ENCODE results near the gene TET1. TPM values are rescaled to one million over a fixed set of nuclear protein-coding genes. Genes with fewer than 3 reads are reported as not detected.

Gene TET1
- total and polyA plus RNA-seq, 9 of the 15 experiments (the other 6 are each of a cell fraction or from before 2014, with no cell fraction given), result 2.6 to 21.3 (median 11.6) TPM

- TF ChIP-seq, protein P1, sequence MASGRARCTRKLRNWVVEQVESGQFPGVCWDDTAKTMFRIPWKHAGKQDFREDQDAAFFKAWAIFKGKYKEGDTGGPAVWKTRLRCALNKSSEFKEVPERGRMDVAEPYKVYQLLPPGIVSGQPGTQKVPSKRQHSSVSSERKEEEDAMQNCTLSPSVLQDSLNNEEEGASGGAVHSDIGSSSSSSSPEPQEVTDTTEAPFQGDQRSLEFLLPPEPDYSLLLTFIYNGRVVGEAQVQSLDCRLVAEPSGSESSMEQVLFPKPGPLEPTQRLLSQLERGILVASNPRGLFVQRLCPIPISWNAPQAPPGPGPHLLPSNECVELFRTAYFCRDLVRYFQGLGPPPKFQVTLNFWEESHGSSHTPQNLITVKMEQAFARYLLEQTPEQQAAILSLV (tag; IDR thresholded peaks at IDR 0.05), result no peak
- TF ChIP-seq MEIS2 (IDR thresholded peaks at IDR 0.05; ENCODE audit: partially characterized antibody), result peak; percentile 93
- TF ChIP-seq FOSL1 (tag; conservative IDR thresholded peaks at IDR 0.05), result peak; percentile 77
- TF ChIP-seq JUND (IDR thresholded peaks at IDR 0.05; ENCODE audit: borderline replicate concordance, low read depth, low read length), result peak; percentile 64; the same call in 1 of the 2 replicates
- 0 out of 3 replicates have a peak, but pooled peaks have one; percentile 5 for TF ChIP-seq JUND (tag; IDR thresholded peaks at IDR 0.05; ENCODE audit: borderline replicate concordance, low read depth, low read length)
- peak; percentile 92 for TF ChIP-seq ZBTB40 (IDR thresholded peaks at IDR 0.05)
- TF ChIP-seq ZBTB40 (CRISPR knock-in tag; IDR thresholded peaks at IDR 0.05), result 0 out of 2 replicates have a peak, but pooled peaks have one; percentile 33
- TF ChIP-seq, protein P2, sequence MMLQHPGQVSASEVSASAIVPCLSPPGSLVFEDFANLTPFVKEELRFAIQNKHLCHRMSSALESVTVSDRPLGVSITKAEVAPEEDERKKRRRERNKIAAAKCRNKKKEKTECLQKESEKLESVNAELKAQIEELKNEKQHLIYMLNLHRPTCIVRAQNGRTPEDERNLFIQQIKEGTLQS (IDR thresholded peaks at IDR 0.05), result peak; percentile 61
- TF ChIP-seq, protein P2 (CRISPR knock-in tag; conservative IDR thresholded peaks at IDR 0.05), result no peak
- TF ChIP-seq ZNF707 (CRISPR knock-in tag; conservative IDR thresholded peaks at IDR 0.05), result no peak
- TF ChIP-seq, protein P3, sequence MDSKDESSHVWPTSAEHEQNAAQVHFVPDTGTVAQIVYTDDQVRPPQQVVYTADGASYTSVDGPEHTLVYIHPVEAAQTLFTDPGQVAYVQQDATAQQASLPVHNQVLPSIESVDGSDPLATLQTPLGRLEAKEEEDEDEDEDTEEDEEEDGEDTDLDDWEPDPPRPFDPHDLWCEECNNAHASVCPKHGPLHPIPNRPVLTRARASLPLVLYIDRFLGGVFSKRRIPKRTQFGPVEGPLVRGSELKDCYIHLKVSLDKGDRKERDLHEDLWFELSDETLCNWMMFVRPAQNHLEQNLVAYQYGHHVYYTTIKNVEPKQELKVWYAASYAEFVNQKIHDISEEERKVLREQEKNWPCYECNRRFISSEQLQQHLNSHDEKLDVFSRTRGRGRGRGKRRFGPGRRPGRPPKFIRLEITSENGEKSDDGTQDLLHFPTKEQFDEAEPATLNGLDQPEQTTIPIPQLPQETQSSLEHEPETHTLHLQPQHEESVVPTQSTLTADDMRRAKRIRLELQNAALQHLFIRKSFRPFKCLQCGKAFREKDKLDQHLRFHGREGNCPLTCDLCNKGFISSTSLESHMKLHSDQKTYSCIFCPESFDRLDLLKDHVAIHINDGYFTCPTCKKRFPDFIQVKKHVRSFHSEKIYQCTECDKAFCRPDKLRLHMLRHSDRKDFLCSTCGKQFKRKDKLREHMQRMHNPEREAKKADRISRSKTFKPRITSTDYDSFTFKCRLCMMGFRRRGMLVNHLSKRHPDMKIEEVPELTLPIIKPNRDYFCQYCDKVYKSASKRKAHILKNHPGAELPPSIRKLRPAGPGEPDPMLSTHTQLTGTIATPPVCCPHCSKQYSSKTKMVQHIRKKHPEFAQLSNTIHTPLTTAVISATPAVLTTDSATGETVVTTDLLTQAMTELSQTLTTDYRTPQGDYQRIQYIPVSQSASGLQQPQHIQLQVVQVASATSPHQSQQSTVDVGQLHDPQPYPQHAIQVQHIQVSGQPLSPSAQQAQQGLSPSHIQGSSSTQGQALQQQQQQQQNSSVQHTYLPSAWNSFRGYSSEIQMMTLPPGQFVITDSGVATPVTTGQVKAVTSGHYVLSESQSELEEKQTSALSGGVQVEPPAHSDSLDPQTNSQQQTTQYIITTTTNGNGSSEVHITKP (IDR thresholded peaks at IDR 0.05; ENCODE audit: partially characterized antibody), result peak; percentile 6
These were observed 16.9 kb upstream of the TET1 start (continued) for GRCh38 chr10:68543004-68543918.

All from K562 (cell line).